Measurements from ENCODE around the gene TMEM250. TPM values are rescaled to one million over a fixed set of nuclear protein-coding genes. Genes with fewer than 3 reads are reported as not detected.

TMEM250 gene
- total RNA-seq, 4 donors from 2014 or later: 23.5 to 35.3 (median 25.6) TPM

DNA sequence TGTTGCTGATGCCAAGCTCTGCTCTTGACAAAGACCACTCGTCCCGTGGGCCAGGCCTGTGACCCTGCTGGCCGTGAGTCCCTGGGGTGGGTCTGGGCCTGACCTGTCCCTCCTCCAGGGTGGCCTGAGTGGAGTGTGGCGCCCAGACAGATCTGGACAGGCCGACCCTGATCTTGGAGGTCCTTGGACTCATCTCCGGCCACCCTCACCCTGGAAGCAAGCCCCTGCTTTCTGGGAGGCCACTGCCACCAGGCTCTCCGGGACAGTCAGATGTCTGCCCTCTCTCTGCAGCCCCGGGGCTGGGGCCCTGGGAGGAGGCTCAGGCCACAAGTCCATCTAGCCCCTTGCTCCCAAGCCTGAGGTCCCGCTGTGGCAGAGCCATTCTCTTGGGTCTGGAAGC is 31.2 kb upstream of the TMEM250 start:
- no peak for TF ChIP-seq POLR2A (IDR thresholded peaks at IDR 0.05)
- TF ChIP-seq, protein P1, sequence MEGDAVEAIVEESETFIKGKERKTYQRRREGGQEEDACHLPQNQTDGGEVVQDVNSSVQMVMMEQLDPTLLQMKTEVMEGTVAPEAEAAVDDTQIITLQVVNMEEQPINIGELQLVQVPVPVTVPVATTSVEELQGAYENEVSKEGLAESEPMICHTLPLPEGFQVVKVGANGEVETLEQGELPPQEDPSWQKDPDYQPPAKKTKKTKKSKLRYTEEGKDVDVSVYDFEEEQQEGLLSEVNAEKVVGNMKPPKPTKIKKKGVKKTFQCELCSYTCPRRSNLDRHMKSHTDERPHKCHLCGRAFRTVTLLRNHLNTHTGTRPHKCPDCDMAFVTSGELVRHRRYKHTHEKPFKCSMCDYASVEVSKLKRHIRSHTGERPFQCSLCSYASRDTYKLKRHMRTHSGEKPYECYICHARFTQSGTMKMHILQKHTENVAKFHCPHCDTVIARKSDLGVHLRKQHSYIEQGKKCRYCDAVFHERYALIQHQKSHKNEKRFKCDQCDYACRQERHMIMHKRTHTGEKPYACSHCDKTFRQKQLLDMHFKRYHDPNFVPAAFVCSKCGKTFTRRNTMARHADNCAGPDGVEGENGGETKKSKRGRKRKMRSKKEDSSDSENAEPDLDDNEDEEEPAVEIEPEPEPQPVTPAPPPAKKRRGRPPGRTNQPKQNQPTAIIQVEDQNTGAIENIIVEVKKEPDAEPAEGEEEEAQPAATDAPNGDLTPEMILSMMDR (IDR thresholded peaks at IDR 0.05): no peak
- Histone ChIP-seq H3K36me3 (no peaks in the 10 kb centered on the region), H3K27me3 (no peaks in the 10 kb centered on the region), H3K27ac (no peak overlapping the region), H3K4me1 (no peaks in the 10 kb centered on the region), H3K4me3 (replicated peaks in 1 of 3) (no peak overlapping the region), H3K9me3 (no peaks in the 10 kb centered on the region)
- DNase-seq: no peak
- intact Hi-C loops (cut with DNase I): loop anchor here (10.0 kb wide), 1 partner anchor 135 kb away; no protein-coding TSS in a partner anchor
- 86 to 92% methylated on average over 5 to 6 of the region's 9 CpGs for WGBS, 2 donors

DNA sequence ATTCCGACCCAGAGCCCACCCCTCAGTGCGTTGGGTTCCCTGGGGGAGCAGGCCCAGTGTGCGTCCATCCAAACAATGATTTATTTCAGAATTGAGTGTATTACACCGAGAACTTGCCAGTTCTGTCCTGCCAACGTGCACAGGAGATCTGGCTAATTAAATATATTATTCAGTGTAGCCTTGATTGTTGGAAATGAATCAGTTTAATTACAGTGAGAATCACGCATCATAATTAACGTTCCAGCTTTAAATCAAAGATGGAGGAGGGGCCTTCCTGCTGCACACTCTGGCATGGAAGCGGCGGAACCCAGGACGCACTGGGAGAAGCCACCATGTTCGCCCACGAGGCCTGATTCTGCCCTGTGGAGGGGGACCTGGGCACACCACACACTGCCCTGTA is 30.7 kb upstream of the TMEM250 start:
- intact Hi-C loops (cut with DNase I): loop anchor here (10.0 kb wide), 1 partner anchor 135 kb away; no protein-coding TSS in a partner anchor
- 82 to 83% methylated on average over 12 of the region's 12 CpGs for WGBS, 2 donors

DNA sequence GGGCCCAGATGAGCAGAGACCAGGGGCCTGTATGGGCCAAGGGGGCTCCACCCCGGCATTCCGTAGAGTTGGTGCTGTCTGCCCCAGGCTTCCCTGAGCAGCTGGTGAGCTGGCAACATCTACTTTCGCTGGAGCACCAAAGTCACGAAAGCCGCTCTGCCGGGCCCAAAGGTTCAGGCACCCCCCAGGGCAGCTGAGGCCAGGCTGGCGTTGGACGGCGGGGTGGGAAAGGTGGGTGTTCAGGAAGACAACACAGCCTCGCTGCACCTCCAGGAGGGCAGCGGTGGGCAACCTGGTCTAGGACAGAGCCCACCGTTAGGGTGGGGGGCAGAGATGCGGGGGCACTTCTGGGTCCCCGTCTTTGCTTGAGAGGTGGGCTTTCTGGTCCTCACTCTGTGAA is 30.1 kb upstream of the TMEM250 start:
- WGBS, 2 donors: 80% methylated on average over 1 of the region's 14 CpGs; no CpG with 5 or more reads in 1 of the 2 donors
- H3K4me1 ChIP-seq: peaks cover 0 to 3% of the 10 kb centered on the region in 2 donors
- intact Hi-C loops (cut with DNase I): loop anchor here (10.0 kb wide), 1 partner anchor 136 kb away; no protein-coding TSS in a partner anchor
- no peak overlapping the region for H3K4me3 ChIP-seq (replicated peaks in 1 of 3)
- TF ChIP-seq POLR2A (IDR thresholded peaks at IDR 0.05): no peak
- TF ChIP-seq, protein P1 (IDR thresholded peaks at IDR 0.05): no peak
- no peaks in the 10 kb centered on the region for H3K9me3 ChIP-seq
- no peak for DNase-seq
- H3K27me3 ChIP-seq: no peaks in the 10 kb centered on the region
- H3K36me3 ChIP-seq: no peaks in the 10 kb centered on the region
- no peak overlapping the region for H3K27ac ChIP-seq

More for the DNA sequence above, 30.7 kb upstream of the TMEM250 start:
- Histone ChIP-seq H3K4me1 (no peaks in the 10 kb centered on the region), H3K4me3 (replicated peaks in 1 of 3) (no peak overlapping the region), H3K27ac (no peak overlapping the region), H3K36me3 (no peaks in the 10 kb centered on the region), H3K27me3 (no peaks in the 10 kb centered on the region), H3K9me3 (no peaks in the 10 kb centered on the region)
- no peak for DNase-seq
- TF ChIP-seq, protein P1 (IDR thresholded peaks at IDR 0.05): no peak

DNA sequence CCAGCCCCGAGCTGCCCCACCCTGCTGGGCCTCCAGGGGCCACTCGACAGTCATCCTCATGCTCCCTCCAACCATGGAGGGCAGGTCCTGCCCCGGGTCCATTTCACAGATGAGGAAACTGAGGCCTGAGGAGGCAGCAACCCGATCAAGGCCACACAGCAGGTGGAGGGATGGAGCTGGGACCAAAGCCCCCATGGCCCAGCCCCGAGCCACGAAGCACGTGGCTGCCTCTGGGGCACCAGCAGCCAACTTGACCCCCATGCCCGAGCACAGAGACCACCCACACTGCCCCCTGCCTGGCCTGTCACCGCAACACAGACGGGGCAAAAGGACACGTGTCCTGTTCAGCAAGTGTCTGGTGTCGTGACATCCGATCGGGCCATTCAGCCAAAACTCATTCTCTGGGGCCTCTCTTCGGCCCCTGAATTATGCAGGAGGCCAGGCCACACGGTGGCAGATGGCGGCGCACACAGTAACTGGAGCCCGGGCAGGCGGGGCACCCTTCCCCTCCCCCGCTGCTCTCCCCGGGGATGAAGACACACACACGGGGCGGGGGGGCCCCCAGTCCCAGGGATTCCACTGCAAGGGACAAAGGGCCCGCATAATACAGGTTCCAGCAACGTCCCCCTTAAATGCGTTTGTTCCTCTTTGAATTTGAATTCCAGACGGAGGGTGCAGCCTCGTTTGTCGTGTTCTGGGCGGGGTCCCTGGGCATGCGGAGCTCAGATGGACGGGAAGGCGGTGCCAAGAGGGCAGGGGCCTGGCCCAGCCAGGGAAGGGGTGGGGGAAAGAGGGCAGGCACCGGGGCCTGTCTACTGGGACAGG is 29.4 kb upstream of the TMEM250 start:
- WGBS, 2 donors: 34 to 35% methylated on average over 10 to 31 of the region's 35 CpGs
- no peaks in the 10 kb centered on the region for H3K9me3 ChIP-seq
- DNase-seq: no peak
- peaks cover 0 to 10% of the 10 kb centered on the region in 2 donors for H3K4me1 ChIP-seq
- no peak overlapping the region for H3K27ac ChIP-seq
- no peaks in the 10 kb centered on the region for H3K27me3 ChIP-seq
- intact Hi-C loops (cut with DNase I): loop anchor here (10.0 kb wide), 1 partner anchor 137 kb away; no protein-coding TSS in a partner anchor
- H3K4me3 ChIP-seq (replicated peaks in 1 of 3): no peak overlapping the region
- no peaks in the 10 kb centered on the region for H3K36me3 ChIP-seq
- no peak for TF ChIP-seq POLR2A (IDR thresholded peaks at IDR 0.05)
- TF ChIP-seq, protein P1 (IDR thresholded peaks at IDR 0.05): no peak
